ENCODE measurements around the gene VAT1L.

- TF ChIP-seq CTCF (IDR thresholded peaks at IDR 0.05) (peak; percentile 79), EZH2 (IDR thresholded peaks at IDR 0.05; ENCODE audit: borderline replicate concordance, insufficient read depth, low read depth, low read length, poor library complexity, severe bottlenecking) (no peak)
Observed at GRCh38 chr16:78002915-78003538, 214.7 kb downstream of the VAT1L start.

All from B cell (primary cell).